GM18499 (cell line): ENCODE results near the gene MCUR1.
"Not testable (repeated sequence)": the region's sequence is repeated elsewhere in the genome, so short reads cannot be mapped to it uniquely, and the experiment has no call there.

Experiments
- ATAC-seq: cut with Tn5 transposase; IDR thresholded peaks from one replicate; pipeline ENCODE4 v1.9.1; 2021; ENCODE audit warnings: moderate number of reproducible peaks; ENCODE audit not compliant: insufficient read depth, unreplicated experiment

The MCUR1 gene

DNA sequence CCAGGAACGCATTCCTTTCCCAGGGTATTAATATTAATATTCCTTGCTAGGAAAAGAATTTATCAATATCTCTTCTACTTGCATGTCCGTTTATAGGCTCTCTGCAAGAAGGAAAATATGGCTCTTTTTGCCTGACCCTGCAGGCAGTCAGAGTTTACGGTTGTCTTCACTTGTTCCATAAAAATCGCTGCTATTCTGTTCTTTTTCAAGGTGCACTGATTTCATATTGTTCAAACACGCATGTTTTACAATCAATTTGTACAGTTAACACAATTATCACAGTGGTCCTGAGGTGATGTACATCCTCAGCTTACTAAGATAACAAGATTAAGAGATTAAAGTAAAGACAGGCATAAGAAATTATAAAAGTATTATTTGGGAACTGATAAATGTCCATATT is 15.1 kb upstream of the MCUR1 start:
- not testable (repeated sequence) for ATAC-seq

DNA sequence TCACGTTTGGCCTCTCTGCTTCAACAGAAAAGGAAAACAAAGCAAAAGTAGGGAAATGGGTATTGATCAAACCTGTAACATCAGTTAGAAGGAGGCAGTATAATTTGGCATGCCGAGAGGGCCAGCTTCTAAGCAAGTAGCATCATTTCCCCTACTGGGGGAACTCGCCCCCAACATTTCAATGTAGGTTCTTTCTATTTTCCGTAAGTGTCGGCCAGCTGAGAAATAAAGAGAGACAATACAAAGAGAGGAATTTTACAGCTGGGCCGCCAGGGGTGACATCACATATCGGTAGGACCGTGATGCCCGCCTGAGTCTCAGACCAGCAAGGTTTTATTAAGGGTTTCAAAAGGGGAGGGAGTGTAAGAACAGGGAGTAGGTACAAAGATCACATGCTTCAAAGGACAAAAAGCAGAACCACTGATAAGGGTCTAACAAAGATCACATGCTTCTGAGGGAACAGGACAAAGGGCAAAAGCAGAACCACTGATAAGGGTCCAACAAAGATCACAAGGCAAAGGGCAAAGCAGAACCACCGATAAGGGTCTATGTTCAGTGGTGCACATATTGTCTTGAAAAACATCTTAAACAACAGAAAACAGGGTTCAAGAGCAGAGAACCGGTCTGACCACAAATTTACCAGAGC is 14.4 kb upstream of the MCUR1 start:
- ATAC-seq: not testable (repeated sequence)

- no peak for ATAC-seq
These were observed 12.7 kb upstream of the MCUR1 start for GRCh38 chr6:13827032-13827431.

GRCh38 chr6:13825871-13826270 is 11.5 kb upstream of the MCUR1 start:
- no peak for ATAC-seq

- no peak for ATAC-seq
These were observed 4.0 kb upstream of the MCUR1 start for GRCh38 chr6:13818341-13818740.

- ATAC-seq: no peak
These were observed 700 bp upstream of the MCUR1 start for GRCh38 chr6:13814938-13815575.

GRCh38 chr6:13813621-13814175 is 659 bp downstream of the MCUR1 start:
- peak; percentile 11 for ATAC-seq

GRCh38 chr6:13813026-13813425 is 1.3 kb downstream of the MCUR1 start:
- ATAC-seq: no peak

DNA sequence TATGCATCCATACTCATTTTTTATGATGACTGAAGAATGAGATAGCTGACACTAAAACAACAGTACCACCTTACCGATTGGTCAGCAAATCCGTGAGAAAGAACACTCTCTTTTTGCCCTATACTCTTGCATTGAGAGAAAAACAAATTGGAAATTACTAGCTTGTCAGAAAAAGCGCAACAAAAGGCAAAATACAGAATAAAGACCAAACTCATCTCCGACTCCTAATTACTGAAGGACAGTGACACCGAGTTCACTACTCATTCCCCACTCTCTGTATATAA is 2.1 kb downstream of the MCUR1 start:
- no peak for ATAC-seq

DNA sequence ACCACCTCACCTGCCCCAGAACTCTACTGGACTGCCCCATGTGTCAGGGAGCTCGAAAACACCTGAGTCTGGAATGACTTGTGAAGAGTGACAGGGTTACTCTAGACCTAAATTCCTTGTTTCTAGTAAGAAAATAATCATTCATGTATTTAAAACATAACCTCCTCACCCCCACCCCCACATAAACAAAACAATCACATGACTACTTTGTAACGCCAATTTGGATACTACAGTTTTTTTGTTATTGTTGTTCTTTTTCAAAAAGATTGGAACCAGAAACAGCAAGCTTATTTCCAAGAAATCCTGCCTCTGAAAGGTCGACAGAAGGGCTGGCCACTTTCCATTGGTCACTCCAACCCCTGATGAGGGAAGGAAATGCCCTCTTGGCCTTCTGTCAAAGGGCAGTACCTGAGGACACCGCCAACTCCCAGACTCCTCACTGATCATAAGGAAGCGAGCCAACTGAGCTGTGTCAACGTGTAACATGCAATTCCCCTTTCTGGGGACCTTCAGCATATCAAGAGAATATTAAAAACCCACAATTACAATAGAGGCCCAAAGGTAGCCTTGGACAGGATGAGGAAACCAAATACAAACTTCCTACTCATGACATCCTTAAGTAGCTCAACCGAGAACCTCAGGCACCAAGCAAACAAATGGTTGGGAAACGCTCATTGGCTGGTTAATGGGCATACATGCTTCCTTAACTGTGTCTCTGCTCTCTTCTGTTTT is 2.6 kb downstream of the MCUR1 start:
- no peak for ATAC-seq

DNA sequence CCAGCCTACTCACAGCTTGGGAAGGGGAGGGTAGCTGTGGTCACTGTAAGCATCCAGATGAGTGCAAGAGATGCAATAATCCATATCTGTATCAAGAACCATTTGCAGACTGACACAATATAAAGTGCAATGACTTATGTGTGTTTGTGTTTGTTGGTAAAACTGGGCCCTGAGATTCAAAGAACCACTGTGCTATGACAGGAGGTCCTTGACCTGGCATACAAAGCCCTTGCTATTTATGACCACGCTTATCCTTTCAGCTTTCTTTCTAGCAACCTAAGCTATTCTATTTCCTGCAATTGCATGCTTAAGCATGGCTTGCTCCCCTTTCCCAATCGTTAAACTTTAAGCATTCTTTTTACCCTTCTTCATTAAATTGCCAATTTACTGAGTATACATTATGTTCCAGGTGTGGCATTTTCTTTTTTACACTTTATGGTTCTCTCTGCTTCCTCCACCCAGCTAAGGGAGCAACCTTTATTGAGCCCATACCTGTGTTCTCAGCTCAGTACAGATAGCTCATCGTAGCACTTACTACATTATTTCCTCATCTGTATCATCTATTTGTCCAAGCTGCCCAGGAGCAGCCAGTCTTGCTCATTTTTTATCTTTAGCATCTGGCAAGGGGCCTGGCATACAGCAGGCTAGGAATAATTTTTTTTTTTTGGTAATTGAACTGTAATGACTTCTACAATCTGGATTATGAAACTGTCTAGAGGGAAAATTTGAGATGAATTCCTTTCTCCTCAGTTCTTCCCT is 3.5 kb downstream of the MCUR1 start:
- ATAC-seq: no peak

- no peak for ATAC-seq
These were observed 5.6 kb downstream of the MCUR1 start for GRCh38 chr6:13808801-13809200.

GRCh38 chr6:13807696-13808095 is 6.7 kb downstream of the MCUR1 start:
- no peak for ATAC-seq

DNA sequence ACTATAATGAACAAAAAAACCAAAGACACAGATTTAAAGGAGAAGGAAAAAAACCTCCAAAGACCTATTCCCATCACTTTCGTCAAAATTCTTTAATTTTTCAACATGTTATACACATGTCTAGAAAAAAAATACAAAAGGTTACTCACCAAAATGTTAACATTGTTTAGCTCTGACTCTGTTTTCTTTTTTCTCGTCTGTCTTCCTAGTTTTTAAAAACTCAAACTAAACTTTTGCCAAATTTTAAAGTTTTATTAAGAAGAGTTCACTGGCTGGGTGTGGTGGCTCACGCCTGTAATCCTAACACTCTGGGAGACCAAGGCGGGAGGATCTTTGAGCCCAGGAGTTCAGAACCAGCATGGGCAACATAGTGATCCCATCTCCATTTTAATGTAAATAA is 10.8 kb downstream of the MCUR1 start:
- no peak for ATAC-seq

DNA sequence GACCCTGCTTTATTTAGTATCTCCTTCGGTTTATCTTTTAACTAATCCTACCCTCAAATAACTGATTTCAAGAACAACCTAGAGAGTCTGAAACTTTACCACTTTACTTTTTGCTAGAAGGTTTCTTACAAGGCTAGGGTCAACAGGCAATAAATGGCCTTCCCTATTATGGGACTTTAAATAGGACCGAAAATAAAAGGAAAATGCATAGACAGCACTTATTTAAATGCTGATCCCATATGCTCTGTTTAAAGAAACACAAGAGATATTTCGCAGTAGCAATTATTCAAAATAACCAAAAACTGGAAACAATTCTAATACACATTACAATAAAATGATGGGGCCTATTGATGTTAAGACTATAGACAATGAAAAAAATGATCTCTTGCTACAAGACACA is 13.7 kb downstream of the MCUR1 start:
- ATAC-seq: no peak

GRCh38 chr6:13796781-13797180 is 17.6 kb downstream of the MCUR1 start:
- no peak for ATAC-seq

DNA sequence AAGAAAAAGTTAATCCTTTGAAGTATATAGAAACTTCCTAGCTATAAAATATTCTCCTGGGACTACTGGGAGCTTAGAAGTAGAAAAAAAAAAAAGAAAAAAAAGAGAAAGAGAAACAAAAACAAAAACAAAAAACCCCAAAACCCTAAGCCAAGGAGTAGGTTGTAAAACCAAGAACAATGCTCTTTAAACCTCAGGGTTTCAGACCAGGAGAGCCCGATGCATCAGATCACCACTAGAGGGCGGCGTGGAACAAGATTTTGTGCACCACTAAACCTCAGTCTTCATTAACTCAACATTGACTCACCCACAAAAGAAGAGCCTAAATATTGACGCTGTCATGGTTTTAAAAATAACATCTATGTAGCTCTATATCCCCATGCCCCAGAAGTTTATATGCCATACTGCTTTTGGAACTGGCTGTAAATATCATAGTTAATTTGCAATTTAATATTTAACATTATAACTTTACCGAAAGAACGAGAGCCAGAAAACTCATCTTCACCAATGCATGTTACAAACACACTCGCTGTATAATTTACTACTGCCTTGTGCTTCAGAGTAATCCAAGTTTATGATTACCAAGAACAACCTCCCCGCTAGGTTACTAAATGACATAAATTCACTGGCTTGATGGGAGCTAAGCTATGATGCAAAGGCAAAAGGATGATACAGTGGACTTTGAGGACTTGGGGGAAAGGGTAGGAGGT is 19.2 kb downstream of the MCUR1 start:
- ATAC-seq: peak; percentile 81

DNA sequence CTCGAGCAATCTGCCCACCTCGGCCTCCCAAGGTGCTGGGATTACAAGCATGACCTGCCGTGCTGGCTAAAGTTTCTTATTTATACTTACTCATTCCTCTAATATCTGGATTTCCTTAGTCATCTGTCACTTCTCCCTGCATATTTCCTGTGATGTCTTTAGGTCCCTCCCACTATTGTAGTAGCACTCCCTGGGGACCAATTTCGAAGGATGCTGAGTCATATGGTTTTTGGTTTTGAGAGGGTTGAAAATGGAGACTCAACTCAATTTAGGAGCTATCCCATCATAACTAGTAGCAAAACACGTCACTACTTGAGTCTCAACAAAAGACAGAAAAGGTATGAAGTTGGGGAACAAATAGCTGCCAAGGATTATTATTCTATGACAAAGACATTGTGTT is 20.2 kb downstream of the MCUR1 start:
- no peak for ATAC-seq

DNA sequence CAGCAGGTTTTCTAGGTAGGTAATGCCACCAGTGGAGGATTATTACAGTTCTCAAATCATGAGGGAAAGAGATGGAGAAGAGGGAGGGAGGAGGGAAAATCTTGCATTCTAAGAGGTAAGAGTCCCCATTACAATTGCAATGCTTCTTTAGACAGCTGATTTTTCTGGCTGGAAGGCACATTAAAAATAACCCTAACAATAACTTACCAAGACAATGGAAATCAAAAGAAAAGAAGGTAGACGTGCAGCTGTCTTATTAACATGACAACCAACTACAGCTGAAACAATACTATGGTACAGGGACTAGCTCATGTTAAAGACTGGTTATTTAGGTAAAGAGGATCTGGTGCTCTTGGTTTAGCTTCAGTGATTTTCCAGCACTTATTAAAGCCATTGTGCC is 24.6 kb downstream of the MCUR1 start:
- no peak for ATAC-seq

- ATAC-seq: no peak
These were observed 25.5 kb downstream of the MCUR1 start for GRCh38 chr6:13788820-13789219.
